Measurements from ENCODE around the gene SLC25A13.
A peak's percentile ranks its signal among the peaks of the same experiment; 100 is the strongest.

Gene SLC25A13

GRCh38 chr7:96093435-96093834 is 228.5 kb downstream of the SLC25A13 start:
- DNase-seq (ENCODE audit: low read depth) = no peak

GRCh38 chr7:96090756-96091155 is 231.1 kb downstream of the SLC25A13 start:
- DNase-seq (ENCODE audit: low read depth) = no peak

- DNase-seq (ENCODE audit: low read depth) = no peak
Measured at GRCh38 chr7:96089511-96089910, 232.4 kb downstream of the SLC25A13 start.

- DNase-seq (ENCODE audit: low read depth) = no peak
Measured at GRCh38 chr7:96088579-96088978, 233.3 kb downstream of the SLC25A13 start.

- DNase-seq (ENCODE audit: low read depth) = no peak
Measured at GRCh38 chr7:96085953-96086352, 235.9 kb downstream of the SLC25A13 start.

- no peak for DNase-seq (ENCODE audit: low read depth)
Measured at GRCh38 chr7:96084881-96085553, 236.9 kb downstream of the SLC25A13 start.

- DNase-seq (ENCODE audit: low read depth) = no peak
Measured at GRCh38 chr7:96080027-96080426, 241.9 kb downstream of the SLC25A13 start.

- no peak for DNase-seq (ENCODE audit: low read depth)
Measured at GRCh38 chr7:96076350-96076707, 245.6 kb downstream of the SLC25A13 start.

- peak; percentile 32 for DNase-seq (ENCODE audit: low read depth)
Measured at GRCh38 chr7:96075510-96076349, 246.2 kb downstream of the SLC25A13 start.

GRCh38 chr7:96074871-96075270 is 247.0 kb downstream of the SLC25A13 start:
- DNase-seq (ENCODE audit: low read depth) = no peak

Data from activated T-cell treated with anti-CD3 and anti-CD28 coated beads for 24 hours (primary cell).